OCI-LY1 (cell line): ENCODE results near the gene KCNMA1.

Experiments used
- H2AFZ ChIP-seq: fragments of 200-600 bp; sonication (generic), shearing (Covaris generic); 2 replicates; pipeline ENCODE4 v1.6.0; 2014; ENCODE audit warnings: antibody characterized with exemption, mild to moderate bottlenecking, low read length
- H3F3A ChIP-seq: fragments of 200-600 bp; sonication (generic), shearing (Covaris generic); 2 replicates; pipeline ENCODE4 v1.6.0; 2014; ENCODE audit warnings: mild to moderate bottlenecking, antibody characterized with exemption, low read length, moderate library complexity; ENCODE audit not compliant: insufficient read depth
- H3K27ac ChIP-seq: fragments of 200-600 bp; sonication (generic); 2 replicates; pipeline ENCODE4 v1.5.1; 2014; ENCODE audit warnings: low read length, mixed run types, mild to moderate bottlenecking, low read depth; ENCODE audit not compliant: poor library complexity, severe bottlenecking
- H3K27me3 ChIP-seq: fragments of 200-600 bp; sonication (generic); 2 replicates; pipeline ENCODE4 v1.6.0; 2014; ENCODE audit warnings: antibody characterized with exemption, mild to moderate bottlenecking, low read length, moderate library complexity; ENCODE audit not compliant: insufficient read depth
- H3K36me3 ChIP-seq: fragments of 200-600 bp; sonication (generic); 2 replicates; pipeline ENCODE4 v1.6.1; 2014; ENCODE audit warnings: mild to moderate bottlenecking, antibody characterized with exemption, low read length, moderate library complexity, mixed read lengths; ENCODE audit not compliant: insufficient read depth
- H3K4me1 ChIP-seq: fragments of 200-600 bp; sonication (generic); 2 replicates; pipeline ENCODE4 v1.5.1; 2014; ENCODE audit warnings: mild to moderate bottlenecking, low read length, moderate library complexity; ENCODE audit not compliant: insufficient read depth, severe bottlenecking
- H3K4me2 ChIP-seq: fragments of 200-600 bp; sonication (generic), shearing (Covaris generic); 2 replicates; pipeline ENCODE4 v1.6.1; 2014; ENCODE audit warnings: low read length
- H3K4me3 ChIP-seq: fragments of 200-600 bp; sonication (generic); 2 replicates; pipeline ENCODE4 v1.5.1; 2014; ENCODE audit warnings: low read length, low read depth, mild to moderate bottlenecking, mixed read lengths; ENCODE audit not compliant: poor library complexity, severe bottlenecking
- H3K79me2 ChIP-seq: fragments of 200-600 bp; shearing (Covaris generic); 2 replicates; pipeline ENCODE4 v1.6.1; 2016; ENCODE audit warnings: mixed run types, low read length, mixed read lengths; ENCODE audit not compliant: insufficient read depth
- H3K9ac ChIP-seq: fragments of 200-600 bp; sonication (generic), shearing (Covaris generic); 2 replicates; pipeline ENCODE4 v1.6.1; 2014; ENCODE audit warnings: mild to moderate bottlenecking, low read length, mixed read lengths
- H3K9me2 ChIP-seq: fragments of 200-600 bp; sonication (generic), shearing (Covaris generic); 2 replicates; pipeline ENCODE4 v1.6.1; 2014; ENCODE audit warnings: low read depth, mild to moderate bottlenecking, low read length, mixed read lengths
- H3K9me3 ChIP-seq: fragments of 200-600 bp; shearing (Covaris generic); 2 replicates; pipeline ENCODE4 v1.6.1; 2014; ENCODE audit warnings: low read length, mixed read lengths
- H4K20me1 ChIP-seq: fragments of 200-600 bp; sonication (generic), shearing (Covaris generic); 2 replicates; pipeline ENCODE4 v1.6.0; 2016; ENCODE audit warnings: mild to moderate bottlenecking, low read length; ENCODE audit not compliant: insufficient read depth
- CTCF ChIP-seq: fragments of 200-600 bp; sonication (generic), shearing (Covaris generic); IDR thresholded peaks from 2 replicates; pipeline ENCODE4 v1.5.1; 2017; ENCODE audit warnings: mild to moderate bottlenecking, antibody characterized with exemption, low read length, moderate library complexity, mixed read lengths
- EZH2 ChIP-seq: fragments of 200-600 bp; sonication (generic), shearing (Covaris generic); IDR thresholded peaks from 2 replicates; pipeline ENCODE4 v1.8.0; 2017; ENCODE audit warnings: borderline replicate concordance, mixed run types, mild to moderate bottlenecking, antibody characterized with exemption, low read length, moderate library complexity, mixed read lengths

Gene KCNMA1

GRCh38 chr10:76918106-76918505 lies 719.5 kb downstream of the KCNMA1 start:
- no peak overlapping the region for H2AFZ ChIP-seq
- no peaks in the 10 kb centered on the region for H4K20me1 ChIP-seq
- no peak overlapping the region for H3K9ac ChIP-seq
- no peaks in the 10 kb centered on the region for H3K27me3 ChIP-seq
- no peak overlapping the region for H3K4me3 ChIP-seq
- H3K4me1 ChIP-seq: no peaks in the 10 kb centered on the region
- TF ChIP-seq EZH2 (no peak), CTCF (no peak)
- no peaks in the 10 kb centered on the region for H3K79me2 ChIP-seq
- H3K27ac ChIP-seq: no peak overlapping the region
- H3K36me3 ChIP-seq: no peaks in the 10 kb centered on the region
- no peaks in the 10 kb centered on the region for H3K9me3 ChIP-seq
- no peaks in the 10 kb centered on the region for H3K9me2 ChIP-seq
- no peaks in the 10 kb centered on the region for H3F3A ChIP-seq
- H3K4me2 ChIP-seq: no peak overlapping the region

GRCh38 chr10:76917071-76917470 lies 720.5 kb downstream of the KCNMA1 start:
- no peak overlapping the region for H3K27ac ChIP-seq
- no peak overlapping the region for H3K9ac ChIP-seq
- H2AFZ ChIP-seq: no peak overlapping the region
- H3K36me3 ChIP-seq: no peaks in the 10 kb centered on the region
- no peak overlapping the region for H3K4me2 ChIP-seq
- no peaks in the 10 kb centered on the region for H3K9me2 ChIP-seq
- H3K79me2 ChIP-seq: no peaks in the 10 kb centered on the region
- no peak overlapping the region for H3K4me3 ChIP-seq
- H3K4me1 ChIP-seq: no peaks in the 10 kb centered on the region
- H3K27me3 ChIP-seq: no peaks in the 10 kb centered on the region
- TF ChIP-seq EZH2 (no peak), CTCF (no peak)
- H3K9me3 ChIP-seq: no peaks in the 10 kb centered on the region
- H4K20me1 ChIP-seq: no peaks in the 10 kb centered on the region
- H3F3A ChIP-seq: no peaks in the 10 kb centered on the region

GRCh38 chr10:76916536-76916935 lies 721.1 kb downstream of the KCNMA1 start:
- Histone ChIP-seq H3K4me2 (no peak overlapping the region), H3F3A (no peaks in the 10 kb centered on the region), H3K9ac (no peak overlapping the region), H3K4me1 (no peaks in the 10 kb centered on the region), H3K27ac (no peak overlapping the region), H3K27me3 (no peaks in the 10 kb centered on the region), H3K36me3 (no peaks in the 10 kb centered on the region), H3K9me3 (no peaks in the 10 kb centered on the region), H2AFZ (no peak overlapping the region), H4K20me1 (no peaks in the 10 kb centered on the region), H3K79me2 (no peaks in the 10 kb centered on the region), H3K9me2 (no peaks in the 10 kb centered on the region), H3K4me3 (no peak overlapping the region)
- TF ChIP-seq EZH2 (no peak), CTCF (no peak)
